Measurements from ENCODE around the gene SPINK14. TPM values are rescaled to one million over a fixed set of nuclear protein-coding genes. Genes with fewer than 3 reads are reported as not detected.
A peak's percentile ranks its signal among the peaks of the same experiment; 100 is the strongest.

The SPINK14 gene, protein sequence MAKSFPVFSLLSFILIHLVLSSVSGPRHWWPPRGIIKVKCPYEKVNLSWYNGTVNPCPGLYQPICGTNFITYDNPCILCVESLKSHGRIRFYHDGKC
- total RNA-seq: not detected

DNA sequence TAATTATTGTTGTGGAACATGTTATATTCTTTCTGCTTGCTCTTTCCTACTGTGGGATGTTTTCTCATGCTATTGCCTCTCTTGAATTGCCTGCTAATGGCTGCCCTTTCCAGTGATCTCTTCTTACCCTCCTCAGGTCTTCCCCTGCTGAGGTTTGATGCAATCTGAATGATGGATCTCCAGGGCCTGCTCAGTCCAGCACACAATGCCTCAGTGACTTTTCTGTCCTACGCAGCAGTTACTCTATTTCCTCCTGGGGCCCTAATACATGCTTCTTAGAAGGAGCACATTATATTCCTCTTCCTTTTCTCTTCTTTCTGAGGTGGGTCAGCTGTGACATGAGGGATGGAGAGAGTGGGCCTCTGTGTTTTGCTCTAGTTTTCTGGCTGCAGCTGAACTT lies at the start of gene SPINK14:
TSS of gene SPINK14 (plus strand) at position 301 of the 400 bp plus-strand sequence. CDS start 1,187 bp downstream, outside the sequence.
- no peak for DNase-seq

DNA sequence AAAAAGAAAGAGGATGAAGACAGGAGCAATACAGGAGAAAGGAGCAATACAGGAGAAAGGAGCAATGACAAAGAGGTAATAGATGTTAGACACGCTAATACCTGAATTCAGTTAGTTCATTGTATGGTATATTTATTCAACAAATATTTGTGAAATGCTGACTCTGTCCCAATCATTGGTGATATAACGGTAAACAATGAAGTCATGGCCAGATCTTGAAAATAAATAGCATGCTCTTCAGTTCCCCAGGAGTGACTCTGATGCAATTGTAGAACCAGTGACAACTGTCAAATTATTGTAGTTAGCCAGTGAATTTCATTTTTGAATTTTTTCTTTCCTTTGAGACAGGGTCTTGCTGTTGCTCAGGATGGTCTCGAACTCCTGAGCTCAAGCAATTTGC lies 48.0 kb upstream of the SPINK14 start:
- DNase-seq: no peak

DNA sequence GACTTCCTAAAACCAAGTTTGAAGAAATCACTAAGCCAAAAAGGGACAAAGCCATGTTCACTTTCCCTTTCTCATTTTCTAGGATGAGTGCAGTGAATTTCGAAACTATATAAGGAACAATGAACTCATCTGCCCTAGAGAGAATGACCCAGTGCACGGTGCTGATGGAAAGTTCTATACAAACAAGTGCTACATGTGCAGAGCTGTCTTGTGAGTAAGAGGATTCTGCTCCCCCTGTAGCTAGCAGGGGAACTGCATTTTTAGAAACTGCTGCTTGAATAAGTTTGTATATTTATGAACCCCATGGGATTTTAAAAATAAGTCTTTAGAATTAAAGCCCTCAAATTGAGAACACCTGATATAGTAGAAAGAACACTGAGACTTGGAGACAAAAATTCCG lies 42.7 kb upstream of the SPINK14 start:
- DNase-seq: peak; percentile 9

DNA sequence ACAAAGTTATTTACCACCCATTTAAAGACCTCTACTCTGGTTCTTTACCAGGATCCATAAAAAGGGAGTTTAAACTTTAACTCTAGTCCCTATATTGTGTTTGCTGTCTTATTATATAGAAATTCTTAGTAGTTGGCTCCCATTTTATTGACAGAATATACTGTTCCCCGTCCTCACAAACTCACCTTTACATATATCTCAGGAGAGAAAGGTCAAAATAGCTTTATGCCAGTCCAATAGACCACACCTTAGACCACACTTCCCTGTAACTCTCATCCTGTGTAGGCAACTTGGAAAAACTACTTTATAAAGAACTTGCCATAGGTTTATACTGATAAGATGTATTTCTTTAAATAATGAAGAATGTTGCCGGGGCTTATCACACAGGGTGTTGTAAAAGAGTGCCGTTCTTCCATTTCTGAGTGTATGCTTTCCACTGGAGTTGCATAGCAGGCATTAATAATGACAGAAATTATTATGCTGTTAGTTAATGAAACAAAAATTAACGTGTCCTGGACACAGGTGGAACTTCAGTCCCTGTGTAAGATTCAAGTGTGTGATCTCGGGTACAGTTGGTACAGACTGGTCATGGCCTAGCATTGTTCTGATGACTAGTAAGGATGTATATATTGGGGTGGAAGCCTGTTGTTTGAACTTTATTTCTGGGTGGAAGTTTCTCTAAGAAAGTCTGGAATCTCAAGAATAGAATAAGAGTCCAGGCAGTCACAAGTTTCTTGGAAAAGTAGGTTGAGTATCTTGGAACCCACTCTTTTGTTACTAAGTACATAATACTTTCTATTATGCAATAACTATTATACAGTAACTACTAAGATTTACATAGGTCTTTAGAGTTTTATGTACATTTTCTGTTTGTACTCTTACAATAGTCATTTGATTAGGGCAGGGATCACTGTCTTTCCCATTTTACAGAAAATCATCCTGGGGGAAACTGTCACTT lies 33.0 kb upstream of the SPINK14 start:
- no peak for DNase-seq

DNA sequence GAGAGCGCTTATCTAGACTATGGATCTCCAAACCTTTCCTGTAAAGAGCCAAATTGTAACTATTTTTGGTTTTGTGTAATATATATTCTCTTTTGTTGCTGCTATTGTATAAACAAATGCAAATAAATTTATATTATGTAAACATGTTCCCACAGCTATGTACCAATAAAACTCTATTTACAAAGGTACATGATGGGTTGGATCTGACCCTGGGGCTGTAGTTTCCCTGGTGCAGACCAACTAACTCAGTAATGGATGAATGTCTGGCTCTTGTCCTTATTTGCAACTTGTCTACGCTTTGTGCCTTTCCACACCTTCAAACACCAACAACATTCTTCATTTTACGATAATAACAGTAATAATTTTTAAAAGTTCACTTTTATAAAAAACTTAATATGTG lies 27.5 kb upstream of the SPINK14 start:
- no peak for DNase-seq

DNA sequence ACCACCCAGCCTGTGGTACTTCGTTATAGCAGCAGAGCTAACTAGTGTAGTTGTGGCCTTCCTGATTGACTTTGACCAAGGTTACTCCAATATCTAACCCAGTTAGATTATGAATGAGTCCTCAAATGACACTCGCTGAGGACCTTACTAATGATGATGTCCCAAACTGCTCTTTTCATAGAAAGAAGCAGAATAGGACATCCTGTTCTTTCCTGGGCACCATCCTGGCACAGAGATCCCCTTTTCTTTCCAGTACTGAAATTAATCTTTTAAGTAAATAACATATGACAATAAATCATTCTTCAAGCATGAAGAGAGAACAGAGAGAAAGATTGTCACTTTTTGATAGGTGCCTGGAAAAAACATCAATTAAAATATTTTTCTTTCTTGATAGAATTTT lies 26.7 kb upstream of the SPINK14 start:
- DNase-seq: no peak

DNA sequence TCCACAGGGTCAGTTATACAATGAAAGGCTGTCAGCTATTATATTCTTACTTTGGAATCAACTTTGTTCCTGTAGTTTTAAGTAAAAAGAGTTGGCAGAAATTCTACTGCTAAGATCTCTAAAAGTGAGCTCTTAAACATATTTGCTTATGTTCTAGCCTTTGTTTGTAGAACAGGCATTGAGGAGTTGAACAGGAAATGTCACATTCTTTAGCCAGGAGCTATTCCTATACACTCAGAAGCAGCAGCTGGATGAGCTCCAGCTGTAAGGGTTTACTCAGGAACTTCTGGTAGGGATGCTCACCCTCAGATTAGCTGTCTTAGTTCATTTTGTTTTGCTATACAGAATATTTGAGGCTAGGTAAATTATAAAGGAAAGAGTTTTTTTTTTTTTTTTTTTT lies 22.4 kb upstream of the SPINK14 start:
- DNase-seq: peak; percentile 78

DNA sequence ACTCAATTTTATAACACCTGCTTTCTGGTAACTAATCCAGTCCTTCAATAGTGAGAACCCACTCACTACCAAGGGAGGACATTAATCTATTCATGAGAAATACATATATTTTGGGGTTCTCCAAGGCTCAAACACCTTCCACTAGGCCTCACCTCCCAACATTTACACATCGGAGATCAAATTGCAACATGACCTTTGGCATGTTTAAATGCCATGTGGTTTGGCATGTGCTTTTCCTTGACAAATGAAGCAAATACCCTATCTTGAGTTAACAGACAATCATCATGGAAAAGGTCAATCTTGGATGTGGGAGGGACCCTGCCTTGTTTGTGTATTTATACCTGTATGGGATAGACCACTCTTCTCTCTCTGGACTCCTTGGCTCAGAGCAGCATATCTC lies 21.9 kb upstream of the SPINK14 start:
- DNase-seq: no peak

DNA sequence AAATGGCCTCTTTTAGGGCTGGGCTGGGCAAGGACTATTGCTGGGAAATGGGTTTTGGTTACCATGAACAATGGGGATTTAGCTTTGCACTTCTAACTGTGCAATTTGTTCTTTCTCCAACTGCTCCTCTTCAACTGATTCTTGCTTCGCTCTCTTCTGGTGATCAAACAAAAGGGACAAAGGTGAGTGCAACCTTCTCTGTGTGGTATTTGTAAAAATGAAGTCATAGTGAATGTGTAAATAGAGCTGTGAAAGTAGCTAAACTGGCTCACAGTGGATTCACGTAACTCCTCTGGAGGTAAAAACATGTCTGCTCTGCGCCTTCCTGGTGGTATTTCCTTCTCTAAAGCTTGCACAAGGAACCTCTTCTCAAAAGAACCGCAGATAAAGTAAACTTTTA lies 20.9 kb upstream of the SPINK14 start:
- DNase-seq: peak; percentile 16

DNA sequence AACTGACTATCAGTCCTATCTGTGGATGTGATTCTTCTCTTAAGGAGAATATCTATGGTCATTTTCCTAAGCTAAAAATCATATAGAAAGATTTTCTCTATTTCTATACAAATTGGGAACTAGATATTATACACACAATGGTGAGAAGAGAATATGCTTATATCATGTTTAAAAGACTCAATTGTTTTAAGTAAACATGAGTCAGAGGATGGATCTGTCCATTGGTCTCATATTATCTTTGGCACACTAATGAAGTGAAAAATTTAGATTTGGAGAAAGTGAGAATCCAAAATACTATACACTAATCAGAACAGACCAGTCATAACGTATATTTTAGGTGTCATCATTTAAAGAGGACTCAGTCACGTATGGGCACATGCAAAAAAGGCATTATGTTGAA lies 16.5 kb upstream of the SPINK14 start:
- no peak for DNase-seq

DNA sequence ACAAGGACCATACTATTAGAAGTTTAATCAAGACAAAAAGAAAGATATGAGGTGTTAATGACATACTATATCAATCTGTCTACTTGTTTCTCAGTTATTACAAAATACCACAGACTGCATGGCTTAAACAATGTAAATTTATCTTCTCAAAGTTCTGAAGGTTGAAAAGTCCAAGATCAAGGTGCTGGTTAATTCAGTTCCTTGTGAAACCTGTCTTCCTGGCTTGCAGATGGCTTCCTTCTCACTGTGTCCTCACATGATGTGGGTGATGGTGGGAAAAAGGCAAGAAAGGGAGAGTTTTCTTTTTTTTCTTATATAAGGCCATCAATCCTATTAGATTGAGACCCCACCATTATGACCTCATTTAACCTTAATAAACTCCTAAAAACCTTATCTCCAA lies 15.6 kb upstream of the SPINK14 start:
- no peak for DNase-seq

DNA sequence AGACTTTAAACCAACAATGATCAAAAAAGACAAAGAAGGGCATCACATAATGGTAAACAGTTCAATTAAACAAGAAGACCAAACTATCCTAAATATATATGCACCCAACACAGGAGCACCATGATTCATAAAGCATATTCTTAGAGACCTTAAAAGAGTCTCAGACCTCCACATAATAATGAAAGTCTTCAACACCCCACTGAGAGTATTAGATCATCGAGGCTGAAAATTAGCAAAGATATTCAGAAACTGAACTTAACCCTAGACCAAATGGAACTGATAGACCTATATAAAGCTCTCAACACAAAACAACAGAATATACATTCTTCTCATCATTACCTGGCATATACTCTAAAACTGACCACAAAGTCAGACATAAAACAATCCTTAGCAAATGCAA lies 11.7 kb upstream of the SPINK14 start:
- no peak for DNase-seq

DNA sequence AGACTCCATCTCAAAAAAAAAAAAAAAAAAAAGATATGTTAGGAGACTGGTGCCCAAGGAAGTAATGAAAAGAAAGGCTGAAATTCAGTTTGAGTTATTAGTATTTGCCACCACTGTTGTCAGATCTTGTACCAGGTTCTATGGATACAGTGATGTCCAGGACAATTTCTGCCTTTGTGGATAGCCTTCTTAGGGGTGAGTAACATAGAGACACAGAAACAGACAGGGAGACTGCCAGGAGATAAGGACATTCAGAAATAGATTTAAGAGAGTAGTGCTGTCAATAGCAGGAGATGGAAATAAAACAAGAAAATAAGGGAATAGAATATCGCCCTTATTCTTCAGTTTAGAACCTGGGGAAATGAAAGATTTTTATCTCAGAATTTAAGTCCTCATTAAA lies 6.3 kb upstream of the SPINK14 start:
- no peak for DNase-seq

DNA sequence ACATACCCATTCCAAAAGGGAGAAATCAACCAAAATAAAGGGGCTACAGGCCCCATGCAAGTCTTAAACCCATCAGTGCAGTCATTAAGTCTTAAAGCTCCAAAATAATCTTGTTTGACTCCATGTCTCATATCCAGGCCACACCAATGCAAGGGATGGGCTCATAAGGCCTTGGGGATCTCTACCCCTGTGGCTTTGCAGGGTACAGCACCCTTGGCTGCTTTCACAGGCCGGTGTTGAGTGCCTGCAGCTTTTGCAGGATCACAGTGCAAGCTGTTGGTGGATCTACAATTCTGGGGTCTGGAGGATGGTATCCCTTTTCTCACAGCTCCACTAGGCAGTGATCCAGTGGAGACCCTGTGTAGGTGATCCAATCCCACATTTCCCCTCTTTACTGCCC lies 5.0 kb upstream of the SPINK14 start:
- no peak for DNase-seq

DNA sequence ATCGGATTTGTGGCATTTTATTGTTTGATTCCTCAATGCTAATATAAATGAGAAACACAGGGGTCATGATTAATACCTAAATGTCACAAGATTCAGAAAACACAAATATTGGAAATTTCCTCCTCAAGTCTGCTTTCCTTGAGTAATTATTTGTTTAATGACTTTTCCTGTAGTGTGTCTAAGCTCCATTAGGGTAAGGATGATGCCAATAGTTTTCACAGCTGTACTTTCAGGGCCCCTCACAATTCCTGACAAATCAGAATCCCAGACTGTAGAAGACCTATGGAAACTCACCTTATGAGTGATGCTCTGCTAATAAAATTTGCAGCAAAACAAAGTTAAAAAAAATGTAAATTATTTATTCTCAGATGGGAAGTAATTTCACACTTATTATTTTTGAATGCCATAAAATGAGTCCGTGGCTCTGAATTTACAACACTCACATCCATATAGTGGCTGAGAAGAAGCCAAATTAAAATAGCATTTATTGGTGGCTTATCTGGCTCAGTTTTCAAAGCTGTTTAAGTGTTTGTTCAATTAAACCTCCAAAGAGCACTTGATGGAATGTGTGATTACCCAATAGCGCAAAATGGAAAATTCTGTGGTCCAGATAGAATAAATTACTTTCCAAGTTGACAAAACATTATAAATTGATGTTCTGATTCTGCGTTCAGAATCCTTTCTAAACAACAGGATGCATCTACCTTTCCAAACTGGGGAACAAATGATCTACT lies 1.6 kb upstream of the SPINK14 start:
- DNase-seq: no peak

DNA sequence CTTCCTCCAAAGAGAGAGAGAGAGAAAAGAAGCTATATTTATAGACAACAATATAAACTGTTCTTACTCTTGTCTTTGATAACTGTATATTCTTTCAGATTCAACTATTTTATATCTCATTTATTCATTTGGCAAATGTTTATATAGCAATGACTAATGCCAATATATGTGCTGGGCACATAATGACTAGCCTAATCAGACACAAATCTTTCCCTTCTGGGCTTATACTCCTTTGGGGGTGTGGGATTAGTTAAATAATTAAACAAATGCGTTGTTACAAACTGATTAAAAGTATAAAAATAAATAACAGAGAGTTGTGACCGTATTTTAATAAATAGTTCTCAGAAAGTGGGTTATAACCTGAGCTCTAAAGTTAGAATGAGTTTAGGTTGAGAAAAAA lies 4.0 kb downstream of the SPINK14 start:
- DNase-seq: no peak

DNA sequence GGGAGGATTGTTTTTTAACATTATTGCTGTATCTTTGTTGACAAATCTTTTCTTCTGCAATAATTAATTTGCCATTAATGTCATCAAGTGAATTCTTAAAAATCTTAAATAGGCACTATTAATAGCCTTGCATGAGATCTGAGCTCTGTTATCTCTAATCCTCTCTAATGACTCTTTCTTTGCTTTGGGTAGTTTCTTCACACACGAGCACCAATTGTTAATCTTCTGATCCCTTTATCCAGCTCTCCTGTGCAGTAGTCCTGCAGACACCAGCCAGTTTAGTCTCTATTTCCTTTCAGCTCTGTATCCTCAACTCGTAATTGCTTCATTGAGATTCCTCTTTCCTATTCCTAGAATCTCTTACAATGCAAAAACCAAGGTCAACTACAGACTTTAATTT lies 8.1 kb downstream of the SPINK14 start:
- DNase-seq: no peak

DNA sequence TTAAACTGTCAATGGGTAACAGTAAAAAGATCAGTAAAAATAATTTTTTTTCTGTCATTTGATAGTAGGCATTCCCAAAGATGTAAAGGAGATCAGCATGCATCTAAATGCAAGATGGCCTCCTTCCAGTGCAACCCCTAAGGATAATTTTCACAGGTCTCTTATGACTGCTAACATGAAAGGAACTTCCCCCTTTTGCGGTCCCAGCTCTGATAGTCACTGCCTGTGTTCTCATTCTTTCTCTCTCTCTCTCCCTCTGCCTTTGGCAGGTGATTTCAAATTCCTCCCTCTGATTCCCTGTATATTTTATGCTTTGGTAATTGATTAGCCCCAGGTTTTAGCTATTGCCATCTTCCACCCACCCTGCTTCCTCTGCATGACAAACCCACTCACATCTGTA lies 8.9 kb downstream of the SPINK14 start:
- no peak for DNase-seq

DNA sequence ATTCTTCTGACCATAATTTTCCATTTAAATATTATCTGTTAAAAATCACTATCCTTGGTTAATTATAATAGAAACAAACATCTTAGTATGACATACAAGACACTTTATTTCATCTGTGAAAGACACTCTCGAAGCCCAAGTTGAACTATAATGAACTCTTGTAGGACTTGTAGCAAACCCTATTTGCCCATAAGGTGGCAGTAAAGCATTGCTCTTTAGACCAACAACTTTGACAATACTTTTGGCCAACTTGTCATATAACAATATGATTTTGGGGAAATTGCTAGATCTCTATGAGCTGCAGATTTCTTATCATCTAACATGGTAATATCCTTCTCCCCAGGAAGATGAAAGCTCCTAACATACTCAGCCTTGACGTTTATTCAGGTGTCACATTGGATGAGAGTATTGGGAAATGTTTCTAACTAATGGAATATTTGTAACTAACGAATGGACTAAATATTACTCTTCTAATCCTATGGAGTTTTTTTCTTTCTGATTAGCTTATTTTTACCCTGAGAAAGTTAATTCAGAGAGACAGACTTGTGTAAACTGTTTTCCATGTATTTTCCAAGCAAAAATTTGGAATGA lies 11.0 kb downstream of the SPINK14 start:
- DNase-seq: peak; percentile 66

DNA sequence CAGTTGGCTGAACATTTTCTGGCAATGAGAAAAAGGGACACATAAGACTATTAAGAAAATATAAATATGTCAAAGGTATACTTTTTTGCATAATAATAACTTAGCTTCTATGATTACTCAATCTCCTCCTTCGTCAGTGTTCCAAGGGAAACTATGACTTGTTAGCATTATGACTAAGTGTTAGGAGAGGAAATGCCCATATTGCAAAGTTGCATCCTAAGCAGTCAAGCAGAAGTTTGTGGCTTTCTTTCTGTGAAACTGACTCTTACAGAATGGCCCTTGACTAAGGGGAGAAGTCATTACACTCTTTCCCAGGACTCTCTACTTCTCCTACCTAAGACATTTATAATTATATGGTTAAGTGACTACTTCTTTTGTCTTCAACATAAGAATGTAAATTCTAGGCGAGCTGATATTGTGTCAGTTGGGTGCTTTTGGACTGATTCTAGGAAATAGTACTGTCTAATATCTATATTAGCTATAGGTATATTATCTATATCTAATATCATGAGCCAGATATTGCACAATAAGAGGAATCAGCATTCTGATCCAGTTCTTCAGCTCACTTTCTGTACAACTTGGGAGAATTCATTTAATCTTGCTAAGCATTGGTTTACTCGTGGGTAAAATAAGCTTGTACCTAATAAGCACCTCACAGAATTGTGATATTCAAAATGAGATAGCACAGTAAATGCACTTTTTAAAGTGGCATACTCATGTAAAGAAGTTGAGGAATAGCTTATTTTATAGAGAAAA lies 18.1 kb downstream of the SPINK14 start:
- peak; percentile 7 for DNase-seq

DNA sequence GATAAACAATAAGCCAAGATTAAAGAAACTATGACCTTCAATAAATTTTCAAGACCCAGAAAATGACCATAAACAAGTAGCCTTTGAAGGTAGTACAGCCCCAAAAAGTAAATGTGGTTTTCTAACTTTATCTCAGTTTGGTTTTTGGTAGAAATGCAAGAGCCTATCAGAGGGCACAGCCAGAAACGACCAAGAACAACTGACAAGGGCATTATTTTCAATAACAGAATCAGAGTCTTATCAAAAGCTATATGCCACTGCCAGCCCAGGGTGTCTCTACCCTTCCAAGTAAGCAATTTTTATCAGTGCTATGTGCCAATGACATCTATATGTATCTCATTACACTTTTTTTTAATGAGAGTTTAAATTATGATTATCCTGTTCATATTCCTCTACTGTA lies 22.7 kb downstream of the SPINK14 start:
- DNase-seq: no peak

DNA sequence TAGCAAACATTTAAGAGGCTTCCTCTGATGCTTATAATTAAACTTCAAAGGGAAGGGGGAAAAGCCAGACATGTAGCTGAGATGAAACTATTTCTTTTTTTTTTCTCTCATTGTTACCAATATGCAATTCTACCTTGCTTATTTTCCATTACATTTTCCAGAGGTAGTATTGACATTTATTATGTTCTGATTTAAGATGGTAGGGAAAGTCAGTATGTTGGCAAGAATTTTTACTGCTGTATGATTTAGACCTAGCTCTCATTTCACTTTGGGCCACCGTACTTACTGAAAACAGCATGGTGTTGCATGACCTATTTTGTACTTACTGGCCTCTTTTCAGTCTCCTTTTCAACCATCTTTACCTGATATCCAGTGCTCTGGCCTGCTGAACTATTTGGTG lies 24.9 kb downstream of the SPINK14 start:
- no peak for DNase-seq

Measured in tongue (tissue), 2 donors.